Endothelial cell (in vitro differentiated cells): Measurements from ENCODE around the gene CAST. TPM values are rescaled to one million over a fixed set of nuclear protein-coding genes. Genes with fewer than 3 reads are reported as not detected.

Experiments
- DNase-seq: peaks from one replicate; pipeline ENCODE4 v3.0.0; 2021; ENCODE audit warnings: low spot score
- H3K27ac Mint-ChIP-seq: one replicate; pipeline ENCODE4 v1.8.0; 2021; ENCODE audit warnings: mixed read lengths, inconsistent platforms; ENCODE audit not compliant: unreplicated experiment
- H3K27me3 Mint-ChIP-seq: one replicate; pipeline ENCODE4 v1.8.0; 2021; ENCODE audit warnings: mild to moderate bottlenecking, moderate library complexity, mixed read lengths, inconsistent platforms; ENCODE audit not compliant: unreplicated experiment
- H3K36me3 Mint-ChIP-seq: one replicate; pipeline ENCODE4 v1.8.0; 2021; ENCODE audit warnings: mild to moderate bottlenecking, low read depth, mixed read lengths, inconsistent platforms; ENCODE audit not compliant: unreplicated experiment
- H3K4me1 Mint-ChIP-seq: one replicate; pipeline ENCODE4 v1.8.0; 2021; ENCODE audit warnings: mild to moderate bottlenecking, mixed read lengths, inconsistent platforms; ENCODE audit not compliant: unreplicated experiment
- H3K4me3 Mint-ChIP-seq: one replicate; pipeline ENCODE4 v1.8.0; 2021; ENCODE audit warnings: mild to moderate bottlenecking, mixed read lengths, inconsistent platforms; ENCODE audit not compliant: unreplicated experiment
- H3K9me3 Mint-ChIP-seq: one replicate; pipeline ENCODE4 v1.8.0; 2021; ENCODE audit warnings: mixed read lengths, inconsistent platforms; ENCODE audit not compliant: unreplicated experiment
- CTCF ChIP-seq: fragments of 200-600 bp; sonication (generic); IDR thresholded peaks from one replicate; pipeline ENCODE4 v1.5.0; 2021; ENCODE audit warnings: antibody characterized with exemption; ENCODE audit not compliant: unreplicated experiment
- total RNA-seq: library from RNA; stranded (reverse); fragmentation: NEBNext Ultra II Directional; extraction: Animal tissue kit (Norgen Biotek cat#: 25700); gene quantifications from one replicate; pipeline ENCODE4 v1.2.1, GENCODE V29; 2021; ENCODE audit not compliant: unreplicated experiment

Gene CAST
- total RNA-seq, 1 donor from 2014 or later, result 105 TPM

GRCh38 chr5:96755851-96756250, 93.7 kb downstream of the CAST start:
- H3K4me3 Mint-ChIP-seq, result no peak overlapping the region
- no peak overlapping the region for H3K27ac Mint-ChIP-seq
- H3K27me3 Mint-ChIP-seq, result no peaks in the 10 kb centered on the region
- H3K36me3 Mint-ChIP-seq, result peaks cover 17% of the 10 kb centered on the region
- no peak for DNase-seq
- no peaks in the 10 kb centered on the region for H3K9me3 Mint-ChIP-seq
- H3K4me1 Mint-ChIP-seq, result peaks cover 11% of the 10 kb centered on the region
- no peak for TF ChIP-seq CTCF

- Mint-ChIP-seq H3K27me3 (no peaks in the 10 kb centered on the region), H3K9me3 (no peaks in the 10 kb centered on the region), H3K4me3 (peak overlapping the region; percentile 44), H3K27ac (no peak overlapping the region), H3K36me3 (peaks cover 17% of the 10 kb centered on the region), H3K4me1 (peaks cover 11% of the 10 kb centered on the region)
- no peak for TF ChIP-seq CTCF
- no peak for DNase-seq
These were observed 94.8 kb downstream of the CAST start for GRCh38 chr5:96756985-96757384.

- Mint-ChIP-seq H3K4me1 (peaks cover 3% of the 10 kb centered on the region), H3K4me3 (no peak overlapping the region), H3K27ac (no peak overlapping the region), H3K27me3 (no peaks in the 10 kb centered on the region), H3K36me3 (peaks cover 17% of the 10 kb centered on the region), H3K9me3 (no peaks in the 10 kb centered on the region)
- no peak for TF ChIP-seq CTCF
- DNase-seq, result no peak
These were observed 96.4 kb downstream of the CAST start for GRCh38 chr5:96758621-96759020.

- Mint-ChIP-seq H3K27ac (no peak overlapping the region), H3K27me3 (no peaks in the 10 kb centered on the region), H3K36me3 (peaks cover 15% of the 10 kb centered on the region), H3K4me1 (peaks cover 5% of the 10 kb centered on the region), H3K9me3 (no peaks in the 10 kb centered on the region), H3K4me3 (no peak overlapping the region)
- no peak for DNase-seq
- no peak for TF ChIP-seq CTCF
These were observed 99.4 kb downstream of the CAST start for GRCh38 chr5:96761618-96762017.

- no peaks in the 10 kb centered on the region for H3K27me3 Mint-ChIP-seq
- no peak overlapping the region for H3K4me3 Mint-ChIP-seq
- TF ChIP-seq CTCF, result no peak
- H3K36me3 Mint-ChIP-seq, result peaks cover 9% of the 10 kb centered on the region
- peaks cover 8% of the 10 kb centered on the region for H3K4me1 Mint-ChIP-seq
- no peak for DNase-seq
- H3K9me3 Mint-ChIP-seq, result no peaks in the 10 kb centered on the region
- no peak overlapping the region for H3K27ac Mint-ChIP-seq
These were observed 100.8 kb downstream of the CAST start for GRCh38 chr5:96763026-96763425.
